Fibroblast of lung (primary cell): Measurements from ENCODE around the gene TSPAN9. TPM values are rescaled to one million over a fixed set of nuclear protein-coding genes. Genes with fewer than 3 reads are reported as not detected.

Experiments used
- DNase-seq, 2 donors: peaks; one replicate each; pipeline versions ENCODE4 v3.0.0 to v3.0.0-alpha.2; 2010; ENCODE audit warnings: low read depth in 2 of 2
- H2AFZ ChIP-seq: 2 replicates; pipeline ENCODE4 v1.5.1; 2012; ENCODE audit warnings: low read length, control low read depth, inconsistent platforms
- H3K27ac ChIP-seq: 2 replicates; pipeline ENCODE4 v1.5.1; 2011; ENCODE audit warnings: low read length, control low read depth; ENCODE audit not compliant: insufficient read depth
- H3K27me3 ChIP-seq: 2 replicates; pipeline ENCODE4 v1.5.1; 2011; ENCODE audit warnings: mild to moderate bottlenecking, low read length; ENCODE audit not compliant: control insufficient read depth, insufficient read depth
- H3K36me3 ChIP-seq: 2 replicates; pipeline ENCODE4 v1.5.1; 2011; ENCODE audit warnings: low read length; ENCODE audit not compliant: control insufficient read depth, insufficient read depth
- H3K4me1 ChIP-seq: 2 replicates; pipeline ENCODE4 v1.5.1; 2011; ENCODE audit warnings: low read length; ENCODE audit not compliant: control insufficient read depth, insufficient read depth; ENCODE audit errors: extremely low read depth
- H3K4me2 ChIP-seq: 2 replicates; pipeline ENCODE4 v1.5.1; 2011; ENCODE audit warnings: low read length, control low read depth; ENCODE audit not compliant: insufficient read depth; ENCODE audit errors: extremely low read depth
- H3K4me3 ChIP-seq, 4 experiments: fragments of 200-600 bp in 1 of 4; sonication (generic) in 1 of 4; replicated peaks in 1 of 4; 2 replicates each; pipeline ENCODE4 v1.5.1; 2011 to 2016; ENCODE audit warnings: low read length in 4 of 4, low read depth in 3 of 4, mild to moderate bottlenecking in 3 of 4, control low read depth in 2 of 4, inconsistent platforms in 1 of 4, mixed read lengths in 1 of 4; ENCODE audit not compliant: insufficient read depth in 1 of 4; ENCODE audit errors: control extremely low read depth in 1 of 4
- H3K79me2 ChIP-seq: 2 replicates; pipeline ENCODE4 v1.5.1; 2012; ENCODE audit warnings: mild to moderate bottlenecking, low read length, inconsistent platforms; ENCODE audit not compliant: control insufficient read depth, insufficient read depth
- H3K9ac ChIP-seq: 2 replicates; pipeline ENCODE4 v1.5.1; 2011; ENCODE audit warnings: mild to moderate bottlenecking, low read length, control low read depth; ENCODE audit not compliant: insufficient read depth
- H3K9me3 ChIP-seq: 2 replicates; pipeline ENCODE4 v1.5.1; 2012; ENCODE audit warnings: low read depth, low read length; ENCODE audit not compliant: control insufficient read depth, insufficient read depth
- H4K20me1 ChIP-seq: 2 replicates; pipeline ENCODE4 v1.5.1; 2011; ENCODE audit warnings: low read length; ENCODE audit not compliant: control insufficient read depth, insufficient read depth; ENCODE audit errors: extremely low read depth
- CTCF ChIP-seq, 2 donors: IDR thresholded peaks in 1 of 2; conservative IDR thresholded peaks in 1 of 2; 1 replicate in 1 of 2; 2 replicates in 1 of 2; pipeline ENCODE4 v1.5.1; 2011 to 2012; ENCODE audit warnings: low read length in 2 of 2, control low read depth in 1 of 2, inconsistent platforms in 1 of 2, low read depth in 1 of 2, mild to moderate bottlenecking in 1 of 2
- EZH2 ChIP-seq: IDR thresholded peaks from 2 replicates; pipeline ENCODE4 v1.5.1; 2012; ENCODE audit warnings: low read length, control low read depth, mild to moderate bottlenecking; ENCODE audit errors: missing control alignments
- polyA plus RNA-seq, 2 donors: library from polyadenylated mRNA; depleted of rRNA in 1 of 2; stranded (reverse) in 1 of 2; unstranded in 1 of 2; fragments of >200 nt; gene quantifications; 2 replicates each; pipeline ENCODE4 v1.2.1, GENCODE V29; 2011 to 2012; ENCODE audit warnings: missing spikeins in 1 of 2
- total RNA-seq: library from RNA; depleted of rRNA; stranded (reverse); fragments of >200 nt; gene quantifications from 2 replicates; pipeline ENCODE4 v1.2.1, GENCODE V29; 2014

Gene TSPAN9
- total and polyA plus RNA-seq, 2 donors (not counting 1 experiment from before 2014, with no cell fraction given) = 31.1 to 35.2 TPM

GRCh38 chr12:3036901-3037600 is 40.1 kb upstream of the TSPAN9 start:
- H3K36me3 ChIP-seq = peaks cover 5% of the 10 kb centered on the region
- no peaks in the 10 kb centered on the region for H3K79me2 ChIP-seq
- TF ChIP-seq CTCF (conservative IDR thresholded peaks at IDR 0.05 in 1 of 2, IDR thresholded peaks at IDR 0.05 in 1 of 2; ENCODE audit: low read depth in 1 of 2, low read length in 2 of 2) = no peak
- no peak for TF ChIP-seq EZH2
- no peak overlapping the region for H3K27ac ChIP-seq
- DNase-seq = no peak
- H3K9ac ChIP-seq = no peak overlapping the region
- H3K4me1 ChIP-seq = no peaks in the 10 kb centered on the region
- H4K20me1 ChIP-seq = no peaks in the 10 kb centered on the region
- H2AFZ ChIP-seq = no peak overlapping the region
- no peaks in the 10 kb centered on the region for H3K9me3 ChIP-seq
- no peak overlapping the region for H3K4me2 ChIP-seq
- no peaks in the 10 kb centered on the region for H3K27me3 ChIP-seq
- H3K4me3 ChIP-seq = no peak overlapping the region

GRCh38 chr12:3038166-3038565 is 39.0 kb upstream of the TSPAN9 start:
- Histone ChIP-seq H3K9ac (no peak overlapping the region), H3K4me2 (no peak overlapping the region), H4K20me1 (no peaks in the 10 kb centered on the region), H2AFZ (no peak overlapping the region), H3K27me3 (no peaks in the 10 kb centered on the region), H3K4me1 (no peaks in the 10 kb centered on the region), H3K27ac (no peak overlapping the region), H3K79me2 (no peaks in the 10 kb centered on the region), H3K36me3 (peaks cover 5% of the 10 kb centered on the region), H3K9me3 (no peaks in the 10 kb centered on the region), H3K4me3 (no peak overlapping the region)
- DNase-seq = no peak
- TF ChIP-seq CTCF (conservative IDR thresholded peaks at IDR 0.05 in 1 of 2, IDR thresholded peaks at IDR 0.05 in 1 of 2; ENCODE audit: low read depth in 1 of 2, low read length in 2 of 2) (no peak), EZH2 (no peak)

GRCh38 chr12:3038926-3039510 is 38.2 kb upstream of the TSPAN9 start:
- Histone ChIP-seq H3K9ac (no peak overlapping the region), H3K27me3 (no peaks in the 10 kb centered on the region), H3K4me1 (no peaks in the 10 kb centered on the region), H3K27ac (no peak overlapping the region), H2AFZ (no peak overlapping the region), H3K4me3 (no peak overlapping the region), H3K79me2 (no peaks in the 10 kb centered on the region), H3K4me2 (no peak overlapping the region), H4K20me1 (no peaks in the 10 kb centered on the region), H3K9me3 (no peaks in the 10 kb centered on the region), H3K36me3 (peaks cover 5% of the 10 kb centered on the region)
- TF ChIP-seq CTCF (conservative IDR thresholded peaks at IDR 0.05 in 1 of 2, IDR thresholded peaks at IDR 0.05 in 1 of 2; ENCODE audit: low read depth in 1 of 2, low read length in 2 of 2) (no peak), EZH2 (no peak)
- DNase-seq = no peak
